Caco-2 (cell line): ENCODE data around the gene GIPC3. TPM values are rescaled to one million over a fixed set of nuclear protein-coding genes. Genes with fewer than 3 reads are reported as not detected.

Experiments
- Bru-seq: library from RNA; stranded (reverse); fragments of 400-500 nt; gene quantifications from one replicate; lab custom pipeline; 2021; lab: Mats Ljungman, UMichigan
- BruChase-seq, 2 experiments: library from RNA; stranded (reverse); fragments of 400-500 nt; gene quantifications; one replicate each; lab custom pipeline; 2021; lab: Mats Ljungman, UMichigan
- BruUV-seq: library from RNA; stranded (reverse); fragments of 400-500 nt; replicated peaks from 2 replicates; lab custom pipeline; 2021; lab: Mats Ljungman, UMichigan
- CTCF ChIA-PET: fragments of 300-600 bp; sonication (Branson Sonifier 250); formaldehyde crosslinking; loops from one replicate; lab custom pipeline; 2022; ENCODE audit warnings: antibody characterized with exemption; lab: Charles Lee
- POLR2A ChIA-PET: fragments of 300-600 bp; sonication (Branson Sonifier 250); formaldehyde crosslinking; loops from one replicate; lab custom pipeline; 2022; ENCODE audit warnings: antibody characterized with exemption; lab: Charles Lee
- DNase-seq, 2 experiments: peaks; one replicate each; pipeline versions ENCODE4 v3.0.0 to v3.0.0-alpha.2; 2020 to 2022
- H3K27me3 ChIP-seq: replicated peaks from 2 replicates; pipeline ENCODE4 v1.6.0; 2011; ENCODE audit warnings: low read length; ENCODE audit not compliant: control insufficient read depth, insufficient read depth
- H3K36me3 ChIP-seq: 2 replicates; pipeline ENCODE4 v1.5.1; 2011; ENCODE audit warnings: low read length; ENCODE audit not compliant: control insufficient read depth, insufficient read depth
- H3K4me1 ChIP-seq: fragments of 250-450 bp; sonication (Bioruptor Pico); 2 replicates; pipeline ENCODE4 v1.5.1; 2020; ENCODE audit warnings: mild to moderate bottlenecking
- H3K4me3 ChIP-seq: 2 replicates; pipeline ENCODE4 v1.5.1; 2011; ENCODE audit warnings: low read depth, mild to moderate bottlenecking, control low read depth, low read length
- H3K9me3 ChIP-seq: fragments of 250-450 bp; sonication (Bioruptor Pico); 2 replicates; pipeline ENCODE4 v1.5.1; 2020; ENCODE audit warnings: mild to moderate bottlenecking, moderate library complexity
- H3K27ac Mint-ChIP-seq: one replicate; pipeline ENCODE4 v1.8.0; 2022; ENCODE audit warnings: mixed read lengths; ENCODE audit not compliant: unreplicated experiment
- H3K27me3 Mint-ChIP-seq: one replicate; pipeline ENCODE4 v1.8.0; 2022; ENCODE audit warnings: mixed read lengths; ENCODE audit not compliant: insufficient read depth, unreplicated experiment
- H3K36me3 Mint-ChIP-seq: one replicate; pipeline ENCODE4 v1.8.0; 2022; ENCODE audit warnings: mild to moderate bottlenecking, mixed read lengths; ENCODE audit not compliant: insufficient read depth, unreplicated experiment
- H3K4me1 Mint-ChIP-seq: one replicate; pipeline ENCODE4 v1.8.0; 2022; ENCODE audit warnings: low read depth, mixed read lengths; ENCODE audit not compliant: unreplicated experiment
- H3K4me3 Mint-ChIP-seq: one replicate; pipeline ENCODE4 v1.8.0; 2022; ENCODE audit warnings: mild to moderate bottlenecking, moderate library complexity, mixed read lengths; ENCODE audit not compliant: unreplicated experiment
- H3K9me3 Mint-ChIP-seq: one replicate; pipeline ENCODE4 v1.8.0; 2022; ENCODE audit warnings: mixed read lengths; ENCODE audit not compliant: unreplicated experiment
- CTCF ChIP-seq, 2 experiments: fragments of 200-600 bp in 1 of 2; IDR thresholded peaks; 1 replicate in 1 of 2; 2 replicates in 1 of 2; pipeline versions ENCODE4 v1.5.1 to v1.8.0; 2011 to 2022; ENCODE audit warnings: antibody characterized with exemption in 1 of 2, control low read depth in 1 of 2, inconsistent platforms in 1 of 2, low read depth in 1 of 2, low read length in 1 of 2, mild to moderate bottlenecking in 1 of 2, moderate library complexity in 1 of 2; ENCODE audit not compliant: insufficient read depth in 1 of 2, severe bottlenecking in 1 of 2, unreplicated experiment in 1 of 2
- intact Hi-C: fragments of 100-400 bp; cut with micrococcal nuclease; formaldehyde crosslinking; loops from one replicate; pipeline ENCODE4 v1.10.0; 2022; ENCODE audit not compliant: unreplicated experiment
- long read RNA-seq: library from polyadenylated mRNA; stranded (forward); transcript quantifications from one replicate; pipeline ENCODE4 v2.0.0, GENCODE V29; 2022
- total RNA-seq: library from RNA; stranded (reverse); gene quantifications from 2 replicates; pipeline ENCODE4 v1.2.3, GENCODE V29; 2022

Gene GIPC3
- not detected in 2 replicates for total RNA-seq
- Bru-seq, nascent RNA = not detected
- BruChase-seq, experiment 1, labeled RNA remaining after a 2-hour chase = not detected
- not detected for BruChase-seq, experiment 2, labeled RNA remaining after a 6-hour chase
- long read RNA-seq = 0 reads

GRCh38 chr19:3585301-3586126, at the start of gene GIPC3:
GIPC3 (plus strand) TSS chr19:3585478; CDS start chr19:3585598, 120 bp downstream.
- no peak within 1 kb of the TSS for H3K27ac Mint-ChIP-seq
- no peak for TF ChIP-seq CTCF (IDR thresholded peaks at IDR 0.05; ENCODE audit: insufficient read depth in 1 of 2, low read depth in 1 of 2, low read length in 1 of 2, severe bottlenecking in 1 of 2, unreplicated experiment in 1 of 2)
- no TSS peak for BruUV-seq
- H3K36me3 ChIP-seq = no peaks in the 10 kb centered on the region
- H3K36me3 Mint-ChIP-seq = no peaks in the 10 kb centered on the region
- H3K9me3 Mint-ChIP-seq = no peaks in the 10 kb centered on the region
- no peaks in the 10 kb centered on the region for H3K4me1 ChIP-seq
- no peaks in the 10 kb centered on the region for H3K27me3 ChIP-seq
- H3K4me1 Mint-ChIP-seq = no peaks in the 10 kb centered on the region
- no peak within 1 kb of the TSS for H3K4me3 ChIP-seq
- ChIA-PET CTCF (interaction anchor here (0.6 kb wide), 1 partner anchor 161 kb away, joined by 9 read pairs; no protein-coding TSS in a partner anchor), POLR2A (no interaction called here)
- intact Hi-C loops = no loop called here
- H3K4me3 Mint-ChIP-seq = no peak within 1 kb of the TSS
- H3K27me3 Mint-ChIP-seq = peaks cover 3% of the 10 kb centered on the region
- H3K9me3 ChIP-seq = no peaks in the 10 kb centered on the region
- DNase-seq = no peak

GRCh38 chr19:3535563-3535965, 49.7 kb upstream of the GIPC3 start:
- POLR2A ChIA-PET = no interaction called here
- no TSS peak for BruUV-seq
- Mint-ChIP-seq H3K27me3 (no peaks in the 10 kb centered on the region), H3K36me3 (peaks cover 64% of the 10 kb centered on the region), H3K4me1 (no peaks in the 10 kb centered on the region), H3K27ac (no peak overlapping the region), H3K9me3 (no peaks in the 10 kb centered on the region), H3K4me3 (no peak overlapping the region)
- no peak for TF ChIP-seq CTCF (IDR thresholded peaks at IDR 0.05; ENCODE audit: insufficient read depth in 1 of 2, low read depth in 1 of 2, low read length in 1 of 2, severe bottlenecking in 1 of 2, unreplicated experiment in 1 of 2)
- Histone ChIP-seq H3K4me1 (no peaks in the 10 kb centered on the region), H3K36me3 (no peaks in the 10 kb centered on the region), H3K9me3 (no peaks in the 10 kb centered on the region), H3K27me3 (no peaks in the 10 kb centered on the region), H3K4me3 (no peak overlapping the region)
- CTCF ChIA-PET = interaction anchor here (1.6 kb wide), 1 partner anchor 10 kb away, joined by 5 read pairs; no protein-coding TSS in a partner anchor
- no peak for DNase-seq
- intact Hi-C loops = no loop called here

- H3K4me3 ChIP-seq = no peak overlapping the region
- no peaks in the 10 kb centered on the region for H3K4me1 ChIP-seq
- BruUV-seq = no TSS peak
- no peak for DNase-seq
- H3K36me3 Mint-ChIP-seq = peaks cover 64% of the 10 kb centered on the region
- POLR2A ChIA-PET = no interaction called here
- no peak overlapping the region for H3K4me3 Mint-ChIP-seq
- no peaks in the 10 kb centered on the region for H3K36me3 ChIP-seq
- no peaks in the 10 kb centered on the region for H3K27me3 ChIP-seq
- intact Hi-C loops = no loop called here
- CTCF ChIA-PET = interaction anchor here (1.6 kb wide), 1 partner anchor 9 kb away, joined by 5 read pairs; no protein-coding TSS in a partner anchor
- no peak for TF ChIP-seq CTCF (IDR thresholded peaks at IDR 0.05; ENCODE audit: insufficient read depth in 1 of 2, low read depth in 1 of 2, low read length in 1 of 2, severe bottlenecking in 1 of 2, unreplicated experiment in 1 of 2)
- H3K9me3 Mint-ChIP-seq = no peaks in the 10 kb centered on the region
- no peaks in the 10 kb centered on the region for H3K9me3 ChIP-seq
- no peaks in the 10 kb centered on the region for H3K4me1 Mint-ChIP-seq
- H3K27me3 Mint-ChIP-seq = no peaks in the 10 kb centered on the region
- no peak overlapping the region for H3K27ac Mint-ChIP-seq
Observed at GRCh38 chr19:3535981-3536380, 49.3 kb upstream of the GIPC3 start.
